ENCODE results near the gene THOC5. TPM values are rescaled to one million over a fixed set of nuclear protein-coding genes. Genes with fewer than 3 reads are reported as not detected.

The THOC5 gene
- total and polyA plus RNA-seq, 8 donors, result 32.7 to 44.2 (median 38.3) TPM

DNA sequence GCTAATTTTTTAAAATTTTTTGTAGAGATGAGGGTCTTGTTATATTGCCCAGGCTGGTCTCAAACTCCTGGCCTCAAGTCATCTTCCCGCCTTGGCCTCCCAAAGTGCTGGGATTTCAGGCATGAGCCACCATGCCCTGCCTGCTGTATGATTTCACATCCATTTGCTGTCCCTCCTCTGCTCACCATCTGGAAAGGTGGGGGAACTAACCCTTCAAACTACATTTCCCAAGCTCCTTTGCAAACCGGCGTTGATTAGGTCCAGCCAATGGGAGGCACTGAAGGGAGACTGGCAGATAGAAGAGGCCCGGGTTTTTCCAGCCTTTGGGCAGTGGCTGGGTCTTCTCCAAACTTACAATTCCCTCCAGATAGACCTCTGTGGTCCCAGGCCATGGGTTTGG, 95.8 kb downstream of the THOC5 start:
- DNase-seq, result no peak

DNA sequence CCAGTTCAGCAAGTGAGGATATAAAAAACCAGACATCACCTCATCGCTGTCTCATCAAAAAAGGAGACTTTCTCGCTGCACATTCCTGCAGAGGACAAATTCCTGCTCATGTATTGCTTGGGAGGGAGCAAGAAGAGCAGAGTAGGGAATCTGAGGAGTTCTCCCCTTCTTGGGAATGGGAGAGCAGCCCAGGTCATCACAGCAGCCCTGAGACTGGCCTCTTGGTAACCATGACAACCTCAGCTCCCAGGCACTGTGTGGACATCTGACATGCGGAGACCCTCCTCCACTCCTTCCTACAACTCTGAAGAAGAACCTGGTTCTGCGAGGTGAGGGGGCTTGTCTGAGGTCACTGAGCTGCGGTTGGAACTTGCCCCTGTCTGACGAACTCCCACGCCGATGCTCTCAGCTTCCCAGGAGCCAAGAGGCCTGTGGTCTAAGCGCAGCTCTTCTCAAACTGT, 97.3 kb downstream of the THOC5 start:
- TF ChIP-seq, protein P1, sequence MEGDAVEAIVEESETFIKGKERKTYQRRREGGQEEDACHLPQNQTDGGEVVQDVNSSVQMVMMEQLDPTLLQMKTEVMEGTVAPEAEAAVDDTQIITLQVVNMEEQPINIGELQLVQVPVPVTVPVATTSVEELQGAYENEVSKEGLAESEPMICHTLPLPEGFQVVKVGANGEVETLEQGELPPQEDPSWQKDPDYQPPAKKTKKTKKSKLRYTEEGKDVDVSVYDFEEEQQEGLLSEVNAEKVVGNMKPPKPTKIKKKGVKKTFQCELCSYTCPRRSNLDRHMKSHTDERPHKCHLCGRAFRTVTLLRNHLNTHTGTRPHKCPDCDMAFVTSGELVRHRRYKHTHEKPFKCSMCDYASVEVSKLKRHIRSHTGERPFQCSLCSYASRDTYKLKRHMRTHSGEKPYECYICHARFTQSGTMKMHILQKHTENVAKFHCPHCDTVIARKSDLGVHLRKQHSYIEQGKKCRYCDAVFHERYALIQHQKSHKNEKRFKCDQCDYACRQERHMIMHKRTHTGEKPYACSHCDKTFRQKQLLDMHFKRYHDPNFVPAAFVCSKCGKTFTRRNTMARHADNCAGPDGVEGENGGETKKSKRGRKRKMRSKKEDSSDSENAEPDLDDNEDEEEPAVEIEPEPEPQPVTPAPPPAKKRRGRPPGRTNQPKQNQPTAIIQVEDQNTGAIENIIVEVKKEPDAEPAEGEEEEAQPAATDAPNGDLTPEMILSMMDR (IDR thresholded peaks at IDR 0.05), result no peak
- no peak overlapping the region for H3K4me3 ChIP-seq
- no peaks in the 10 kb centered on the region for H3K9me3 ChIP-seq
- no peaks in the 10 kb centered on the region for H3K4me1 ChIP-seq
- no peaks in the 10 kb centered on the region for H3K36me3 ChIP-seq
- intact Hi-C loops (cut with DNase I), result no loop called here
- DNase-seq (no peak), ATAC-seq (no peak)
- no peaks in the 10 kb centered on the region for H3K27me3 ChIP-seq
- H3K27ac ChIP-seq, result no peak overlapping the region

More for the DNA sequence above, 95.8 kb downstream of the THOC5 start:
- Histone ChIP-seq H3K36me3 (no peaks in the 10 kb centered on the region), H3K4me3 (no peak overlapping the region), H3K9me3 (no peaks in the 10 kb centered on the region), H3K27ac (no peak overlapping the region), H3K4me1 (no peaks in the 10 kb centered on the region), H3K27me3 (no peaks in the 10 kb centered on the region)
- TF ChIP-seq, protein P1 (IDR thresholded peaks at IDR 0.05), result no peak
- intact Hi-C loops (cut with DNase I), result no loop called here
- ATAC-seq, result peak; percentile 71

Other genes with a start within 250 kb of the THOC5 start
- gene GAS2L1, start 247.1 kb downstream of the THOC5 start, total RNA-seq, result 10 to 100 TPM; 30.6 to 32.6 TPM
- gene GAS2L1, start 247.1 kb downstream of the THOC5 start, polyA plus RNA-seq (ENCODE audit: insufficient read length in 6 of 6), result 10 to 100 TPM in 1 of 6 donors, 1 to 10 TPM in 5; 5.3 to 10.6 (median 8.3) TPM
- gene RASL10A, start 238.1 kb downstream of the THOC5 start, total RNA-seq, result 1 to 10 TPM in 1 of 2 donors, under 1 TPM in 1; 0.96 to 1.8 TPM
- gene RASL10A, start 238.1 kb downstream of the THOC5 start, polyA plus RNA-seq (ENCODE audit: insufficient read length in 6 of 6), result under 1 TPM in 5 of 6 donors, not detected in 1; 0.21 to 0.54 (median 0.36) TPM
- gene AP1B1, start 165.2 kb downstream of the THOC5 start, total RNA-seq, result 10 to 100 TPM; 71.6 to 99.1 TPM
- gene AP1B1, start 165.2 kb downstream of the THOC5 start, polyA plus RNA-seq (ENCODE audit: insufficient read length in 6 of 6), result 10 to 100 TPM; 32.5 to 37.9 (median 34.8) TPM
- gene RFPL1, start 115.2 kb downstream of the THOC5 start, total RNA-seq, result not detected
- under 1 TPM in 5 of 6 donors, not detected in 1; 0.20 to 0.99 (median 0.47) TPM for gene RFPL1, start 115.2 kb downstream of the THOC5 start, polyA plus RNA-seq (ENCODE audit: insufficient read length in 6 of 6)
- gene NEFH, start 73.5 kb downstream of the THOC5 start, total RNA-seq, result under 1 TPM; 0.55 to 0.58 TPM
- 1 to 10 TPM; 4.1 to 5.8 (median 5.2) TPM for gene NEFH, start 73.5 kb downstream of the THOC5 start, polyA plus RNA-seq (ENCODE audit: insufficient read length in 6 of 6)
- 10 to 100 TPM; 25.1 to 38.6 TPM for gene NIPSNAP1, start 27.4 kb upstream of the THOC5 start, total RNA-seq
- 10 to 100 TPM; 70.6 to 84.6 (median 78.6) TPM for gene NIPSNAP1, start 27.4 kb upstream of the THOC5 start, polyA plus RNA-seq (ENCODE audit: insufficient read length in 6 of 6)
- 10 to 100 TPM; 45.2 to 65.3 TPM for gene NF2, start 49.9 kb upstream of the THOC5 start, total RNA-seq
- gene NF2, start 49.9 kb upstream of the THOC5 start, polyA plus RNA-seq (ENCODE audit: insufficient read length in 6 of 6), result 10 to 100 TPM; 20.1 to 29.1 (median 21.8) TPM
- not detected for gene CABP7, start 166.2 kb upstream of the THOC5 start, total RNA-seq
- under 1 TPM; 0.13 to 0.21 (median 0.17) TPM for gene CABP7, start 166.2 kb upstream of the THOC5 start, polyA plus RNA-seq (ENCODE audit: insufficient read length in 6 of 6)
- gene ZMAT5, start 213.2 kb upstream of the THOC5 start, total RNA-seq, result 10 to 100 TPM; 20.4 to 22.6 TPM
- gene ZMAT5, start 213.2 kb upstream of the THOC5 start, polyA plus RNA-seq (ENCODE audit: insufficient read length in 6 of 6), result 10 to 100 TPM; 20.3 to 23.3 (median 22.3) TPM
- 100 to 1,000 TPM in 1 of 2 donors, 10 to 100 TPM in 1; 77.4 to 154 TPM for gene UQCR10, start 213.6 kb upstream of the THOC5 start, total RNA-seq
- 100 to 1,000 TPM; 111 to 121 (median 116) TPM for gene UQCR10, start 213.6 kb upstream of the THOC5 start, polyA plus RNA-seq (ENCODE audit: insufficient read length in 6 of 6)

Data from left lung (tissue), 10 donors.